Neural progenitor cell (in vitro differentiated cells): ENCODE data around the gene SLC35E3.

Source experiments
- EZH2 ChIP-seq: fragments of 200-600 bp; sonication (generic); IDR thresholded peaks from 2 replicates; pipeline ENCODE4 v1.6.1; 2017; ENCODE audit warnings: antibody characterized with exemption, mild to moderate bottlenecking, moderate library complexity
- TF ChIP-seq, protein P1 (sequence below): fragments of 200-600 bp; sonication (generic); IDR thresholded peaks from 2 replicates; pipeline ENCODE4 v1.5.1; 2017; ENCODE audit warnings: antibody characterized with exemption, mild to moderate bottlenecking

DNA sequence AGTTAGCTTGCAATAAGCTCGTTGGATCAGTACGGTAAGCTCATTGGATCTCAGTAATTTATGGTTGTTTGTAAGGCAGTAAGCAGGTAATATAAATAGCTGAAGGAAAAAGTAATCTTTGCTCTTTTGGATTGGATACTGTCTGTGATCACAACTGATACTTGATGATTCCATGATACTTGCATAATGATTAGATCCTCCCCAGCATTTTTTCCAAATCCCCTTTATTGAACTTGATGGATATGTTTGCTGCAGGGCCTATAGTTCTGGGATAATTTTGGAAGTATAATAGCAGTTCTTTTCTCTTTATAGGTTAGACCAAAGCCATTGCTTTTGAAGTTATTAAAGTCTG, 67.2 kb downstream of the SLC35E3 start:
- TF ChIP-seq, protein P1, sequence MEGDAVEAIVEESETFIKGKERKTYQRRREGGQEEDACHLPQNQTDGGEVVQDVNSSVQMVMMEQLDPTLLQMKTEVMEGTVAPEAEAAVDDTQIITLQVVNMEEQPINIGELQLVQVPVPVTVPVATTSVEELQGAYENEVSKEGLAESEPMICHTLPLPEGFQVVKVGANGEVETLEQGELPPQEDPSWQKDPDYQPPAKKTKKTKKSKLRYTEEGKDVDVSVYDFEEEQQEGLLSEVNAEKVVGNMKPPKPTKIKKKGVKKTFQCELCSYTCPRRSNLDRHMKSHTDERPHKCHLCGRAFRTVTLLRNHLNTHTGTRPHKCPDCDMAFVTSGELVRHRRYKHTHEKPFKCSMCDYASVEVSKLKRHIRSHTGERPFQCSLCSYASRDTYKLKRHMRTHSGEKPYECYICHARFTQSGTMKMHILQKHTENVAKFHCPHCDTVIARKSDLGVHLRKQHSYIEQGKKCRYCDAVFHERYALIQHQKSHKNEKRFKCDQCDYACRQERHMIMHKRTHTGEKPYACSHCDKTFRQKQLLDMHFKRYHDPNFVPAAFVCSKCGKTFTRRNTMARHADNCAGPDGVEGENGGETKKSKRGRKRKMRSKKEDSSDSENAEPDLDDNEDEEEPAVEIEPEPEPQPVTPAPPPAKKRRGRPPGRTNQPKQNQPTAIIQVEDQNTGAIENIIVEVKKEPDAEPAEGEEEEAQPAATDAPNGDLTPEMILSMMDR: no peak
- no peak for TF ChIP-seq EZH2
